ENCODE results near the gene C2CD4B.

The C2CD4B gene

GRCh38 chr15:62124176-62124972 lies 40.7 kb downstream of the C2CD4B start:
- TF ChIP-seq, protein P1, sequence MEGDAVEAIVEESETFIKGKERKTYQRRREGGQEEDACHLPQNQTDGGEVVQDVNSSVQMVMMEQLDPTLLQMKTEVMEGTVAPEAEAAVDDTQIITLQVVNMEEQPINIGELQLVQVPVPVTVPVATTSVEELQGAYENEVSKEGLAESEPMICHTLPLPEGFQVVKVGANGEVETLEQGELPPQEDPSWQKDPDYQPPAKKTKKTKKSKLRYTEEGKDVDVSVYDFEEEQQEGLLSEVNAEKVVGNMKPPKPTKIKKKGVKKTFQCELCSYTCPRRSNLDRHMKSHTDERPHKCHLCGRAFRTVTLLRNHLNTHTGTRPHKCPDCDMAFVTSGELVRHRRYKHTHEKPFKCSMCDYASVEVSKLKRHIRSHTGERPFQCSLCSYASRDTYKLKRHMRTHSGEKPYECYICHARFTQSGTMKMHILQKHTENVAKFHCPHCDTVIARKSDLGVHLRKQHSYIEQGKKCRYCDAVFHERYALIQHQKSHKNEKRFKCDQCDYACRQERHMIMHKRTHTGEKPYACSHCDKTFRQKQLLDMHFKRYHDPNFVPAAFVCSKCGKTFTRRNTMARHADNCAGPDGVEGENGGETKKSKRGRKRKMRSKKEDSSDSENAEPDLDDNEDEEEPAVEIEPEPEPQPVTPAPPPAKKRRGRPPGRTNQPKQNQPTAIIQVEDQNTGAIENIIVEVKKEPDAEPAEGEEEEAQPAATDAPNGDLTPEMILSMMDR (IDR thresholded peaks at IDR 0.05; ENCODE audit: control insufficient read depth, insufficient read depth, low read depth, low read length, missing control alignments): no peak
- no peak for DNase-seq (ENCODE audit: low read depth)

DNA sequence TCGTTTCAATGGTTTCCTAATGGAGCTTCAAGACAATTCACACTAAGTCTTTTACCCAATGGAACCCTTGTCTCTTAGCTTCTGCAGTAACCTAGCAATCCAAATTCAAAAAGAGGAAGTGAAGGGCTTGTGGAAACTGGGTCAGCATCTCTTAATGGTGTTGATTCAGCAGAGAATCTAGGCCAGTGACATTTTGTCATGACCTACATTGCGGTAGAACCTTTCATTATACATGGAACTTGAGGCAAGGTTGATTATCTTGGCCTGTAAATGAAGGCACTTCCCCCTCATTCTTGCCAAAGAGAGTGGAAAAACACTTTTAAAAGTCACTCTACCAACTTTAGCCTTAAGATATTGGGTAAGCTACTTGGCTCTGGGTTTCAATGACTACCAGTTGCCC lies 42.8 kb downstream of the C2CD4B start:
- DNase-seq (ENCODE audit: low read depth): no peak
- H3K4me3 ChIP-seq (ENCODE audit: control insufficient read depth, low read depth, low read length): no peak overlapping the region
- TF ChIP-seq, protein P1 (IDR thresholded peaks at IDR 0.05; ENCODE audit: control insufficient read depth, insufficient read depth, low read depth, low read length, missing control alignments): no peak

More at GRCh38 chr15:62124176-62124972, 40.7 kb downstream of the C2CD4B start:
- no peak overlapping the region for H3K4me3 ChIP-seq (ENCODE audit: control insufficient read depth, low read depth, low read length)

- DNase-seq (ENCODE audit: low read depth): no peak
- TF ChIP-seq, protein P1 (IDR thresholded peaks at IDR 0.05; ENCODE audit: control insufficient read depth, insufficient read depth, low read depth, low read length, missing control alignments): no peak
- no peak overlapping the region for H3K4me3 ChIP-seq (ENCODE audit: control insufficient read depth, low read depth, low read length)
These were observed 43.6 kb downstream of the C2CD4B start for GRCh38 chr15:62121273-62122015.

DNA sequence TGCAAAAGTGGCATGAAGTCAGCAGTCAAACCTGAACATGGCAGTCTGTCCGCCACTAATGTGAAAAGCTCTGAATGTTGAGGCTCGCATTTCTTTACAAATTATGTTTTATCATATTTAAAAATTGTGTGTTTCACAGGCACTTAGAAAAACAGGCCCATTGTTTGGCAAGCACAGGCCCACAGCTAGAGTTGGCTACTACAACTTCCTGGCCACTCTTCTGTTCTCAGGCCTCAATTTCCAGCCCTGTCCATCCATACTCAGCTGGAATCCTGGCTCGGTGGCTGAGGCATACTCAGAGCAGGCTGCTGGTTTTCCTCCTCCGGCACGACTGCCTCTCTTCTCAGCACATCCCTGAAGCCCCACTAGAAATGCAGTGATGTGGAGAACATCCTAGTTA lies 44.3 kb downstream of the C2CD4B start:
- TF ChIP-seq, protein P1 (IDR thresholded peaks at IDR 0.05; ENCODE audit: control insufficient read depth, insufficient read depth, low read depth, low read length, missing control alignments): no peak
- no peak for DNase-seq (ENCODE audit: low read depth)
- H3K4me3 ChIP-seq (ENCODE audit: control insufficient read depth, low read depth, low read length): no peak overlapping the region

- TF ChIP-seq, protein P1 (IDR thresholded peaks at IDR 0.05; ENCODE audit: control insufficient read depth, insufficient read depth, low read depth, low read length, missing control alignments): no peak
- no peak overlapping the region for H3K4me3 ChIP-seq (ENCODE audit: control insufficient read depth, low read depth, low read length)
- no peak for DNase-seq (ENCODE audit: low read depth)
These were observed 45.2 kb downstream of the C2CD4B start for GRCh38 chr15:62119874-62120273.

- H3K4me3 ChIP-seq (ENCODE audit: control insufficient read depth, low read depth, low read length): peak overlapping the region; percentile 11
- DNase-seq (ENCODE audit: low read depth): peak; percentile 95
- TF ChIP-seq, protein P1 (IDR thresholded peaks at IDR 0.05; ENCODE audit: control insufficient read depth, insufficient read depth, low read depth, low read length, missing control alignments): no peak
These were observed 45.7 kb downstream of the C2CD4B start for GRCh38 chr15:62119227-62119864.
